GM10847 (cell line): Measurements from ENCODE around the gene TMEM119.

ENCODE experiments used
- POLR2A ChIP-seq: IDR thresholded peaks from 2 replicates; pipeline ENCODE4 v1.6.1; 2011; ENCODE audit not compliant: insufficient read length; ENCODE audit errors: extremely low read depth

Gene TMEM119

GRCh38 chr12:108623577-108623976 lies 25.7 kb upstream of the TMEM119 start:
- no peak for TF ChIP-seq POLR2A

- no peak for TF ChIP-seq POLR2A
These were observed 25.1 kb upstream of the TMEM119 start for GRCh38 chr12:108622921-108623514.

GRCh38 chr12:108622421-108622820 lies 24.5 kb upstream of the TMEM119 start:
- TF ChIP-seq POLR2A: no peak

GRCh38 chr12:108621161-108621560 lies 23.3 kb upstream of the TMEM119 start:
- TF ChIP-seq POLR2A: no peak

- no peak for TF ChIP-seq POLR2A
These were observed 22.5 kb upstream of the TMEM119 start for GRCh38 chr12:108620236-108620879.

GRCh38 chr12:108619369-108620160 lies 21.7 kb upstream of the TMEM119 start:
- no peak for TF ChIP-seq POLR2A

GRCh38 chr12:108618079-108618952 lies 20.4 kb upstream of the TMEM119 start:
- TF ChIP-seq POLR2A: no peak

- no peak for TF ChIP-seq POLR2A
These were observed 19.3 kb upstream of the TMEM119 start for GRCh38 chr12:108616941-108617858.

- no peak for TF ChIP-seq POLR2A
These were observed 18.5 kb upstream of the TMEM119 start for GRCh38 chr12:108616359-108616758.

- TF ChIP-seq POLR2A: no peak
These were observed 18.0 kb upstream of the TMEM119 start for GRCh38 chr12:108615918-108616317.

GRCh38 chr12:108614639-108615038 lies 16.8 kb upstream of the TMEM119 start:
- no peak for TF ChIP-seq POLR2A

- no peak for TF ChIP-seq POLR2A
These were observed 16.2 kb upstream of the TMEM119 start for GRCh38 chr12:108614041-108614440.

- no peak for TF ChIP-seq POLR2A
These were observed 15.7 kb upstream of the TMEM119 start for GRCh38 chr12:108613548-108613947.

GRCh38 chr12:108612788-108613282 lies 15.0 kb upstream of the TMEM119 start:
- TF ChIP-seq POLR2A: no peak
